HG03095 (cell line): Measurements from ENCODE around the gene PLXDC1.

Experiments used
- ATAC-seq: cut with Tn5 transposase; IDR thresholded peaks from one replicate; pipeline ENCODE4 v1.9.1; 2021; ENCODE audit warnings: moderate library complexity; ENCODE audit not compliant: unreplicated experiment

Gene PLXDC1

DNA sequence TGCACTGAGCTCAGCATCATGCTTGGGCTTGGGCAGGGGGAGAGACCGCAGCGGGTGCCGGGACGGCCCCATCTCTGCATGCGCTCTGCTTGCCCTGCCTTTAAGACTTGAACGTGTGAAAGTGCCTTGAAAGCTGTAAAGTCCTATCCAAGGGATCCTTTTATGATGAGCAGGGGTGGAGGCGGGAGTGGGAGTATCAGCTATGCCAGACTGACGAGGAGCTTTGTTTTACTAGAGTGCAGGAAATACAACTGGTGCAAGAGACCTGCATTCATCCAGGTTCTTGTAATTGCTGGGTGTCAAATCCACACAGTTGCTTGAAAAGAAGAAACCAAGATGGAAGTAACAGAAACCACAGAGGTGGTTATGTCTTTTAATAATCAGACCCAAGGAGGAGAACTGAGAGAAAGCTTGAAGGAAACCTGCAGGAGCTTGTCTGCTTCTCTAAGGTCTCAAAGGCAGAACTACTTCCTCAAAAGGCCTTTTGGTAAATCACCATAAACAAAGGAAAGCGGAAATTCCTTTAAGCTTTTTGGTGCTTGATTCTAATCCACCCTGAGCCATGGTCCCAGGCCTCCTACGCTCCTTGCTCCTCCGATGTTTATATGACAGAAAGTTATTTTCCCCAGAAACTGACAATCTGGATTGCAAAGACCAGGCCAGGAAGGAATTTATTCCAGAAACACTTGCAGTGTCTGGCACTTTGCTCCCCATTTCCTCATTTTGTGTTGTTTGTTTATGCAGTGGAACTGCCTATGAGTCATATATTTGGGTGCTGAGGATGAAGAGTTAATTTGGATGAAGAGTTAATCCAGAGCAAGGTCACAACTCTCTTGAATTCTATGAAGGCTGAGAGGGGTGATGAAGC lies 132.9 kb downstream of the PLXDC1 start:
- no peak for ATAC-seq

DNA sequence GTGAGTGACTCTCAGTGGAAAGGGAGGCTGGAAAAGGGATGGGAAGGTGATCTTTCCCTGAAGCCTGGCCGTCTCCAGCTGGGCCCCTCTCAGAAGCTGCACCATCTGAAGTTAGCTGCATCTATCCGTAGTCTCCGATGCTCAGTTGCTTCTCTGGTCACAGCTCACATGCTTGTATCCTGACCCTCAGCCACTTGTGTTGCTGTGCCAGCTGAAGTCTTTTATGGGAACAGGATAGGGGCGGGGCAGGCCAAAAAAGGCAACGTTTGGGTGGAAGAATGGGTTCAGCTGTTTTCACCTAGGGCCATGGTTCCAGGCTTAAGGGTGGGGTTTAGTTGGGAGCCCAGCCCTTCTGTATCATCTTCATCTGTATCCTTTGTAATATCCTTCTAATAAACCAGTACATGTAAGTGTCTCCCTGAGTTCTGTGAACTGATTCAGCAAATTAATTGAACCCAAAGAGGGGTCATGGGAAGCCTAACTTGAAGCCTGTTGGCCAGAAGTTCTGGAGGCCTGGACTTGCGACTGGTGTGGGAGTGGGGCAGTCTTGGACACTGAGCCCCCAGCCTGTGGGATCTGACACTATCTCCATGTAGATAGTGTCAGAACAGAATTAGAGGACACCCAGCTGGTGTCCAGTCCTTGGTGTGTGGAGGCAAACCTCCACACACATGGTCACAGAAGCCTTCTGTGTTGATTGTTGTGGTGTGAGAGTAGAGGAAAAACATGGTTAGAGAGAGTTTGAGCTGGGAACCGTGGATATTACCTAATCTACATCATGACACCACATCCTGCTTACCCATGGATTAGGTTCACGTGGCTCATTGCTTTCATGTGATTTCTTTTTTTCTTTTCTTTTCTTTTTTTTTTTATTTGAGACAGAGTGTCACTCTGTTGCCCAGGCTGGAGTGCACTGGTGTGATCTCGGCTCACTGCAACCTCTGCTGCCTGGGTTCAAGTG lies 135.0 kb downstream of the PLXDC1 start:
- no peak for ATAC-seq

DNA sequence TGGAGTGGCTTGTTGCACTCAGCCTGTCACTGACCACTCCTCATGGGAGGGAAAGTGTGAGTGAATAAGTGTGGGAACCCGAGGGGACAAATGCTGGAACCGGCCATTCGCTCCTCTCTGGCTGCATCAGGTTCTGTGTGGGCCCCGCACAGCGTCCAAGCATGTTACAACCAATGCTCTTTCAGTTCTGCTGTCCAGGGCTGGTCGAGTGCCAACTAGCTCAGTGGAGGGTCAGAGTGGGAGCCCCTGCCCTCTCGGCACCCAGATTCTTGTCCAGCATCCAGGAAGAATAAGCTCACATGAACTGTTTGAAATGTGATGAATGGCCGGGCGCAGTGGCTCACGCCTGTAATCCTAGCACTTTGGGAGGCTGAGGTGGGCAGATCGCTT lies 135.9 kb downstream of the PLXDC1 start:
- no peak for ATAC-seq

DNA sequence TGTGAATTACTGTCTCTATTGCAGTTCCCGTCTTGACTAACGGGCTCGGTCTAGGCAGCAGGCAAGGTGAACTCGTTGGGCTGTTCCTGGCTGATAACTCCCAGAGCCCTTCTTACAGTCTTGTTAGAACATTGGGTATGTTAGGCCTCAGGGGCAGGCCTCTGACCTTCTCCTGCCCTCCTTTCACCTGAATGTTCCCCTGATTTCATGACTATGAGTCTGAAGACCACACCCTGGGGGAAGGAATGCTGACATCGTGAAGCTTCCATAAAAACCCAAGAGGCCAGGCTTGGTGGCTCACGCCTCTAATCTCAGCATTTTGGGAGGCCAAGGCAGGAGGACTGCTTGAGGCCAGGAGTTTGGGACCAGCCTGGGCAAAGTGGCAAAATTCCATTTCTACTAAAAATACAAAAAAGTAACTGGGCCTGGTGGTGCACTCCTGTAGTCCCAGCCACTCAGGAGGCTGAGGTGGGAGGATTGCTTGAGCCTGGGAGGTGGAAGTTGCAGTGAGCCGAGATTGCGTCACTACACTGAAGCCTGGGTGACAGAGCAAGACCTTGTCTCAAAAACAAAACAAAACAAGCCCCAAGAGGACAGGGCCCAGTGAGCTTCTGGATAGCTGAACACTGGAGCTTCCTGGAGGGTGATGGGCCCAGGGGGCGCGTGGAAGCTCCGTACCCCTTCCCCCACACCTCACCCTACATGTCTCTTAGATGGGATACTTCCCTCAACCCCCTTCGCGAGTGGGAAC lies 136.5 kb downstream of the PLXDC1 start:
- no peak for ATAC-seq

DNA sequence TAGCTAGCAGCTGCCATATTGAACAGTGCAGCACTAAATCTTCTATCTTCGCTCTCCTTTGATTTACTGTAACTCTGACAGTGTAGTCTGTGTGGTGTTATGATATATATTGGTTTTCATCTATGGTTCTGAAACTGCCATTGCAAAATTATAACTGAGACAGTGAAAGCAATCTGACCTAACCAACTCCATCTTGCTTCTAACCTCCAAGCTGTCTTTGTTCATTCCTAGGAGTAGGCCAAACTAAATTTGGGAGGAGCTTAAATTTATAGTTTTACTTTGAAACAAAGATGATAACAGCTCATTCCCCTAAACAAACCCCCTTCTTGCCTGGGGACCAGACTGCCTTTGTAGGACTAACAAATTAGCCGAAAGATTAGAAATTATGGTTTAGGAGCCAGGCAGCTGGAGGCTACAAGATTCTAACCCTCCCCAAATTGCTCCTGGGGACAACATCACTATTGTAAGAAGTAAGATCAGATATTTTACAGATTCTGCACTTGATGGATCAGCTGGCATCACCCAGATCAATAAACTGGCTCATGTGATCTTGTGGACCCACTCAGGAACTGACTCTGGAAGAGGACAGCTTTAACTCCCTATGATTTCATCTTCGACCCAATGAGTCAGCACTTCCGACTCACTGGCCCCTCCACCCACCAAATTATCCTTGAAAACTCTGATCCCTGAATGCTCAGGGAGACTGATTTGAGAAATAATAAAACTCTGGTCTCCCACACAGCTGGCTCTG lies 137.2 kb downstream of the PLXDC1 start:
- ATAC-seq, result no peak
